ENCODE results near the gene AGAP1.

DNA sequence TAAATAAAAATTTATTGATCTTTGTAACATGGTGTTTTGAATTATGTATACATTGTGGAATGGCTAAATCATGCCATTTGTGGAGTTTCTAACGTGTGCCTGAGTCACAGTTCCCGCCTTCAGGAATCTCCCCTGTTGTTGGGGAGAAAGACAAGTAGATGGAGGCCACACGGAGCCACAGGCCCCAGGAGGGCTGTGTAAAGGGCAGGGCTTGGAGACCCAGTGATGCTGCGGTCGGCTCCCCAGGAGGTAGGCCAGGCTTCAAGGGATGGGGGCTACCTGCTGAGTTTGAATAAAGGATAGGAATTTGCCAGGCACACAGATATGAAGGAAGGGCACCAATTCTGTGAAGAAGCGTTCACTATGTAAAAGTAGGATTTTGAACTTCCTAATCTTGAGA, 417.3 kb downstream of the AGAP1 start:
- TF ChIP-seq, protein P1, sequence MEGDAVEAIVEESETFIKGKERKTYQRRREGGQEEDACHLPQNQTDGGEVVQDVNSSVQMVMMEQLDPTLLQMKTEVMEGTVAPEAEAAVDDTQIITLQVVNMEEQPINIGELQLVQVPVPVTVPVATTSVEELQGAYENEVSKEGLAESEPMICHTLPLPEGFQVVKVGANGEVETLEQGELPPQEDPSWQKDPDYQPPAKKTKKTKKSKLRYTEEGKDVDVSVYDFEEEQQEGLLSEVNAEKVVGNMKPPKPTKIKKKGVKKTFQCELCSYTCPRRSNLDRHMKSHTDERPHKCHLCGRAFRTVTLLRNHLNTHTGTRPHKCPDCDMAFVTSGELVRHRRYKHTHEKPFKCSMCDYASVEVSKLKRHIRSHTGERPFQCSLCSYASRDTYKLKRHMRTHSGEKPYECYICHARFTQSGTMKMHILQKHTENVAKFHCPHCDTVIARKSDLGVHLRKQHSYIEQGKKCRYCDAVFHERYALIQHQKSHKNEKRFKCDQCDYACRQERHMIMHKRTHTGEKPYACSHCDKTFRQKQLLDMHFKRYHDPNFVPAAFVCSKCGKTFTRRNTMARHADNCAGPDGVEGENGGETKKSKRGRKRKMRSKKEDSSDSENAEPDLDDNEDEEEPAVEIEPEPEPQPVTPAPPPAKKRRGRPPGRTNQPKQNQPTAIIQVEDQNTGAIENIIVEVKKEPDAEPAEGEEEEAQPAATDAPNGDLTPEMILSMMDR (IDR thresholded peaks at IDR 0.05), result no peak
- TF ChIP-seq EZH2 (IDR thresholded peaks at IDR 0.05), result no peak

All from neural progenitor cell (in vitro differentiated cells).